ENCODE measurements around the gene CCNE1. TPM values are rescaled to one million over a fixed set of nuclear protein-coding genes. Genes with fewer than 3 reads are reported as not detected.
A peak's percentile ranks its signal among the peaks of the same experiment; 100 is the strongest.
"Not testable (repeated sequence)": the region's sequence is repeated elsewhere in the genome, so short reads cannot be mapped to it uniquely, and the experiment has no call there.

The CCNE1 gene
- total RNA-seq, 2 experiments from 2014 or later = 24.8 to 26.3 TPM

DNA sequence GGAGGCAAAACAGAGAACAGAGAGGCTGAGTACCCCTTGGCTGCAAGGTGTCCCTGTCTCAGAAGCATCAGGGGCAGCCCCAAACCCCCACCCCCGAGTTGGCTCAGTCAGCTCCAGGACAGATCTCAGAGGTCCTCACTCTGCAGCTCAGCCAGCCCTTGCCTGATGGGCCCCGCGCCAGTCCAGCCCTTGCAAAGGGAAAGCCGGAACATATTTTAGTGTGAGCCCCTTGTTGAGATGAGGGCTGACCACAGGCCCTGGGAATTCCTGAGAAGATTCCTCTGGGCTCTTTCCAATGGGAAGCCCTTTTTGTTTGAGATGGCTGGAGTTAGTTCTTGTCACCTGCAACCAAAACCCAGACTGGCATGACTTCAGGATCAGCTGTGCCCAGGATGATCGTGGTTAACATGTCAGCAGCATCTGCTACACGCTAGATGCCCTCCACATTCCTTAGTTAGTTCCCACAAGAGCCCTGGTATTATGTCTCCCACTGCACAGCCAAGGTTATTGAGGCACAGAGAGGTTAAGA, 33.9 kb upstream of the CCNE1 start:
- POLR2A ChIA-PET = no interaction called here
- DNase-seq = no peak
- H3K27ac Mint-ChIP-seq = no peak overlapping the region
- CTCF ChIA-PET = interaction anchor here (1.8 kb wide), 1 partner anchor 80 kb away, joined by 4 read pairs; no protein-coding TSS in a partner anchor
- no peaks in the 10 kb centered on the region for H3K36me3 Mint-ChIP-seq (ENCODE audit: low read depth)
- no peak overlapping the region for H3K4me3 Mint-ChIP-seq
- peaks cover 3% of the 10 kb centered on the region for H3K27me3 Mint-ChIP-seq
- no peaks in the 10 kb centered on the region for H3K4me1 Mint-ChIP-seq
- no peaks in the 10 kb centered on the region for H3K9me3 Mint-ChIP-seq

- Mint-ChIP-seq H3K36me3 (ENCODE audit: low read depth) (no peaks in the 10 kb centered on the region), H3K4me1 (no peaks in the 10 kb centered on the region), H3K4me3 (no peak overlapping the region), H3K9me3 (no peaks in the 10 kb centered on the region), H3K27ac (no peak overlapping the region), H3K27me3 (peaks cover 3% of the 10 kb centered on the region)
- no peak for DNase-seq
- CTCF ChIA-PET = no interaction called here
- POLR2A ChIA-PET = no interaction called here
Observed at GRCh38 chr19:29779921-29780320, 31.9 kb upstream of the CCNE1 start.

GRCh38 chr19:29781386-29782259, 30.2 kb upstream of the CCNE1 start:
- ChIA-PET CTCF (no interaction called here), POLR2A (no interaction called here)
- H3K9me3 Mint-ChIP-seq = no peaks in the 10 kb centered on the region
- H3K27me3 Mint-ChIP-seq = peaks cover 3% of the 10 kb centered on the region
- no peak overlapping the region for H3K27ac Mint-ChIP-seq
- H3K36me3 Mint-ChIP-seq (ENCODE audit: low read depth) = no peaks in the 10 kb centered on the region
- no peak for DNase-seq
- no peak overlapping the region for H3K4me3 Mint-ChIP-seq
- H3K4me1 Mint-ChIP-seq = peaks cover 3% of the 10 kb centered on the region

GRCh38 chr19:29782260-29782580, 29.6 kb upstream of the CCNE1 start:
- H3K4me3 Mint-ChIP-seq = no peak overlapping the region
- no peak overlapping the region for H3K27ac Mint-ChIP-seq
- ChIA-PET CTCF (no interaction called here), POLR2A (no interaction called here)
- peaks cover 3% of the 10 kb centered on the region for H3K4me1 Mint-ChIP-seq
- H3K36me3 Mint-ChIP-seq (ENCODE audit: low read depth) = no peaks in the 10 kb centered on the region
- no peaks in the 10 kb centered on the region for H3K9me3 Mint-ChIP-seq
- DNase-seq = no peak
- peaks cover 3% of the 10 kb centered on the region for H3K27me3 Mint-ChIP-seq

DNA sequence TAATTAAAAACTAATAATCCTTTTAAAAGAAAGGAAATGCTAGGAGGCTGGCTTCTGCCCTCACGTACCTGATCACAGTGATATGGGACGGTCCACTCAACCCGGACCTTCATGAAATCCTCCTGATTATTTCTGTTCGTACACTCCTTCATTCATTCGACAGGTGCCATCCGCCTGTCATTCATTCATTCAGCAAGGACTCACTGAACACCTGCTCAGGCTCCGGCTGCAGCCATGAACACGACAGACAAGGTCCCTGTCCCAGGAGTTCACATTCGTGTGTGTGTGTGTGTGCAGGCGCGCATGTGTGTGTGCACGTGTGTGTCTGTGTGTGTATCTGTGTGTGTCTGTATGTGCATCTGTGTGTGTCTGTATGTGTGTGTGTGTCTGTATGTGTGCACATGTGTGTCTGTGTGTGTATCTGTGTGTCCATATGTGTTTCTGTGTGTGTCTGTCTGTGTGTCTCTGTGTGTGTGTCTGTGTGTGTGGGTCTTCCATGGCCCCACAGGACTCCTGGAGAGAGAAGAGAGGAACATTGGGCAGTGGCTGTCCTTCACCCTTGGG, 28.1 kb upstream of the CCNE1 start:
- CTCF ChIA-PET = no interaction called here
- Mint-ChIP-seq H3K4me3 (no peak overlapping the region), H3K36me3 (ENCODE audit: low read depth) (no peaks in the 10 kb centered on the region), H3K9me3 (no peaks in the 10 kb centered on the region), H3K27ac (no peak overlapping the region), H3K4me1 (peaks cover 3% of the 10 kb centered on the region), H3K27me3 (peaks cover 3% of the 10 kb centered on the region)
- no peak for DNase-seq
- POLR2A ChIA-PET = no interaction called here

DNA sequence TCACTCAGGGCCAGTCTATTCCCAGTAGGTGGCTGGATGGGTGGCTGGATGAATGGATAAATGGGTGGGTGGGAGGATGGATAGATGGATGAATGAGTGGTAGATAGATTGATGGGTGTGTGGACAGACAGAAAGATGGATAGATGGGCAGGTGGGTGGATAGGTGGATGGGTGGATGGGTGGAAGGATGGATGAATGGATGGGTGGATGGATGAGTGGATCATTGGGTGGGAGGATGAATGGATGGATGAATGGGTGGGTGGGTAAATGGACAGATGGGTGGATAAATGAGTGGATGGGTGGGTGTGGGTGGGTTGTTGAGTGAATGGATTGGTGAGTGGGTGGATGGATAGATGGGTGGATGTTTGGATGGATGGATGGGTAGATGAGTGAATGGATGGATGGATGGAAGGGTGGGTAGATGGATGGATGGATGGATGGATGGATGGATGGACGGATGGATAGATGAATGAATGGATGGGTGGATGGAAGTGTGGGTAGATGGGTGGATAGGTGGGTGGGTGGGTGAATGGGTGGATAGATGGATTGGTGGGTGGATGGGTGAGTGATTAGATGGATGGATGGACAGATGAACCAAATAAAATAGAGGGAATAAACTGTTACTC, 27.1 kb upstream of the CCNE1 start:
- Mint-ChIP-seq H3K9me3 (no peaks in the 10 kb centered on the region), H3K27ac (no peak overlapping the region), H3K27me3 (peaks cover 3% of the 10 kb centered on the region), H3K4me1 (peaks cover 3% of the 10 kb centered on the region), H3K4me3 (no peak overlapping the region), H3K36me3 (ENCODE audit: low read depth) (no peaks in the 10 kb centered on the region)
- DNase-seq = no peak
- POLR2A ChIA-PET = no interaction called here
- CTCF ChIA-PET = no interaction called here

DNA sequence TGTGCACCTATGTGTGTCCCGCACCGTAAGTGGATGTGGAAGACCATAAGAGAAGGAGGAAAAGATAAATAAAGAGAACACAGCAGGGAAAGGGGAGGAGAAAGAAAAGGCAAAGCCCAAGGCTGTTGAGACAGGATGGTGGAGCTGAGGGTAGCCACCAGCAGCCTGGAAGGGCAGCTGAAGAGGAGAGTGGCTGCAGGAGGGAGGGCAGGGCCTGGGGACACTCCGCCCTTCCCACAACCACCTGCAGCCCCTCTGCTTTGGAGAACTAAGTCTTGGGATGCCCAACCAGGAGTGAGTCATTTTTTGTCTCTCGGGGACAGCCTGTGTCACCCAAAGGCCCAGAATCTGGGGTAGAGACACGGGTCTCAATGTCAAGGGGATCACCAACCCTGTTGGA, 26.4 kb upstream of the CCNE1 start:
- Mint-ChIP-seq H3K4me1 (peaks cover 4% of the 10 kb centered on the region), H3K9me3 (no peaks in the 10 kb centered on the region), H3K27ac (no peak overlapping the region), H3K4me3 (no peak overlapping the region), H3K27me3 (peaks cover 3% of the 10 kb centered on the region), H3K36me3 (ENCODE audit: low read depth) (no peaks in the 10 kb centered on the region)
- POLR2A ChIA-PET = interaction anchor here (0.6 kb wide), 1 partner anchor 854 kb away, joined by 3 read pairs; no protein-coding TSS in a partner anchor
- no peak for DNase-seq
- CTCF ChIA-PET = interaction anchor here (0.7 to 1.2 kb wide), 2 partner anchors 86 to 88 kb away, joined by 3 to 4 read pairs; no protein-coding TSS in a partner anchor

DNA sequence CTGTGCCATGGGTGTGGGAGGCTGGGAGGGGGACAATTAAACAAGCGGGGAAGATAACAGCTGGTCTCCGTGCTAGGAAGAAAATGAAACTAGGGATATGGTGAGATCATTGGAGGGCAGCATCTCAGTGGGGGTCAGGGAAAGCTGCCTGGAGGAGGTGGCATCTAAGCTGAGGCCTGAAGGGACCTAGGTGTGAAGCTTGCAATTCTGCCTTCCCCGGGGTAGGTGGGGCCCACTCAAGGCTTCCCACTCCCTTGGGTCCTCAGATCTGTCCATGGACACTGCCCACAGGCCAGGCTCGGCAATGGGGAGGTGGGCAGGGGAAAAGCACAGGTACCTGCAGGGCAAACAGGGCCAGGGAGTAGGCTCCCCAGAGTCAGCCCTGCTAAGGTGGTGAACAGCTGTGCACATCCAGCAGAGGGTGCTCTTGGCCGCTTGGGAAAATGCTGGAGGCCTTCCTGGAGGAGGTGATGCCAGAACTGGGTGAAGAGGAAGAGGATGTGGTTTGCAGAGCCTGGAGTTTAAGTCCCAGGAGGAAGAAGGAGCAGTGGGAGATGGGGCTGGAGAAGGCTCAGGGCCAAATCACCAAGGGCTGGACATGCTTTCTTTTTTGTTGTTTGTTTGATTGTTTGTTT, 25.7 kb upstream of the CCNE1 start:
- Mint-ChIP-seq H3K9me3 (no peaks in the 10 kb centered on the region), H3K27me3 (peaks cover under 1% of the 10 kb centered on the region), H3K36me3 (ENCODE audit: low read depth) (no peaks in the 10 kb centered on the region), H3K4me1 (peaks cover 4% of the 10 kb centered on the region), H3K27ac (no peak overlapping the region), H3K4me3 (no peak overlapping the region)
- CTCF ChIA-PET = interaction anchor here (0.7 to 1.2 kb wide), 3 partner anchors 29 to 87 kb away, joined by 3 to 4 read pairs (median 3); no protein-coding TSS in a partner anchor
- DNase-seq = peak; percentile 24
- POLR2A ChIA-PET = interaction anchor here (0.6 kb wide), 1 partner anchor 853 kb away, joined by 3 read pairs; no protein-coding TSS in a partner anchor

DNA sequence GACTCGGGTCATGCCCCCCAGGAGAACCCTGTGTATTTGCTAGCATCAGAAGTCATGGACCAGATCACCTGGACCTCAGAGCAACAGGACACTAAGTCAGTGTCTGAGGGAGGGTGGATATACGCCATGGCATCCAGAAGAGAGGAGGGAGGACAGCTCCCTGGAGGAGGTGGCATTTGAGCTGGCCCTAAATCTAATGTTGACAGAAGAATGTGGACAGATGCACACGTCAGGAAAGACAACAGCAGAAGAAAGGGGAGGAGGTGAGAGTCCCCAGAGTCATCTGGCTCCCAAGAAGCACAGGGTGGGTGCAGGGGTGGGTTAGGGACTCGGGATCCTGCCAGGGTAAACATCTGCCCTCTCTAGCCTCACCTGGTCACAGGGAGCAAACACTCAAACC, 24.5 kb upstream of the CCNE1 start:
- DNase-seq = no peak
- ChIA-PET POLR2A (no interaction called here), CTCF (no interaction called here)
- H3K27me3 Mint-ChIP-seq = no peaks in the 10 kb centered on the region
- peaks cover 4% of the 10 kb centered on the region for H3K4me1 Mint-ChIP-seq
- H3K9me3 Mint-ChIP-seq = no peaks in the 10 kb centered on the region
- no peak overlapping the region for H3K27ac Mint-ChIP-seq
- H3K36me3 Mint-ChIP-seq (ENCODE audit: low read depth) = no peaks in the 10 kb centered on the region
- H3K4me3 Mint-ChIP-seq = no peak overlapping the region

- POLR2A ChIA-PET = no interaction called here
- CTCF ChIA-PET = interaction anchor here (1.0 to 1.1 kb wide), 2 partner anchors 29 to 73 kb away, joined by 3 read pairs; no protein-coding TSS in a partner anchor
- no peaks in the 10 kb centered on the region for H3K27me3 Mint-ChIP-seq
Observed at GRCh38 chr19:29789007-29789406, 22.8 kb upstream of the CCNE1 start.

DNA sequence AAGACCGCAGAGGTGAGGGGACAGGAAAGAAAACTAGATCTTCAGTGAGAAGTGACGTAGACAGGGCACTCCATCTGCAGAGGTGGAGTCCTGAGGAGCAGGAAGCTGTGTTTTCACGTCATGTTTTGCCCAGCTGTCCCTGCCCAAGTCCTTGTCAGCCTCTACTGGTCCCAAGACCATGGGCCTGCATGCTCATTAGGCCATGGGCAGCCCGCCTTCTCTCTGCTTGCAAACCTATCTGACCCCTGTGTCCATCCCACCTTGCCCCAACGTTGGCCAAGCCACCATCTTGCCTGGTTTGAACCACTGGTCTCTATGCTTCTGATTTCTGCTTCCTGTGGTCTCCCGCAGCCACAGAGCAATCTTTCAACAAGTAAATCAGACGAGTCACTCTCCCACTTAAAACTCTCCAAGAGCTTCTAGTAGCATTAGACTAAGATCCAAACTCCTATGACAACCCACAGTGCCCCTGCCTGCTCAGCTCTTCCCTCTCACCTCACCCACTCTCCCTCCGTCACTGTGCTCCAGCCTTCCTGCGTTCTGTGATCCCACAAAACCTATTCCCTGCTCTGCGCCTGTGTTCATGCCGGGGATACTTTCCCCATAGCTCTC, 18.6 kb upstream of the CCNE1 start:
- no peak for DNase-seq
- Mint-ChIP-seq H3K36me3 (ENCODE audit: low read depth) (no peaks in the 10 kb centered on the region), H3K27ac (no peak overlapping the region), H3K4me3 (no peak overlapping the region), H3K9me3 (no peaks in the 10 kb centered on the region), H3K27me3 (peaks cover 2% of the 10 kb centered on the region), H3K4me1 (peaks cover 6% of the 10 kb centered on the region)
- POLR2A ChIA-PET = no interaction called here
- CTCF ChIA-PET = no interaction called here

More at GRCh38 chr19:29789007-29789406, 22.8 kb upstream of the CCNE1 start:
- Mint-ChIP-seq H3K36me3 (ENCODE audit: low read depth) (no peaks in the 10 kb centered on the region), H3K4me3 (no peak overlapping the region), H3K9me3 (no peaks in the 10 kb centered on the region), H3K4me1 (peaks cover 9% of the 10 kb centered on the region), H3K27ac (no peak overlapping the region)
- DNase-seq = no peak

GRCh38 chr19:29794490-29794889, 17.3 kb upstream of the CCNE1 start:
- H3K36me3 Mint-ChIP-seq (ENCODE audit: low read depth); H3K27me3 Mint-ChIP-seq; H3K9me3 Mint-ChIP-seq; H3K27ac Mint-ChIP-seq; H3K4me1 Mint-ChIP-seq; CTCF ChIA-PET; H3K4me3 Mint-ChIP-seq; POLR2A ChIA-PET; DNase-seq: not testable (repeated sequence)

Data from activated CD4-positive, alpha-beta memory T cell treated with anti-CD3 and anti-CD28 coated beads, Interleukin-2, amount 10 ng/mL, durations not matched to agents 7 days and 5 days (primary cell).